NCI-H2196 (cell line): ENCODE results near the gene GALNT18.

Experiments
- DNase-seq: peaks from one replicate; lab custom pipeline; 2025; ENCODE audit not compliant: unreplicated experiment; lab: John Stamatoyannopoulos, UW

GALNT18 gene

GRCh38 chr11:11534981-11535380 is 86.8 kb downstream of the GALNT18 start:
- DNase-seq, result peak; percentile 59

GRCh38 chr11:11533751-11534150 is 88.1 kb downstream of the GALNT18 start:
- no peak for DNase-seq

DNA sequence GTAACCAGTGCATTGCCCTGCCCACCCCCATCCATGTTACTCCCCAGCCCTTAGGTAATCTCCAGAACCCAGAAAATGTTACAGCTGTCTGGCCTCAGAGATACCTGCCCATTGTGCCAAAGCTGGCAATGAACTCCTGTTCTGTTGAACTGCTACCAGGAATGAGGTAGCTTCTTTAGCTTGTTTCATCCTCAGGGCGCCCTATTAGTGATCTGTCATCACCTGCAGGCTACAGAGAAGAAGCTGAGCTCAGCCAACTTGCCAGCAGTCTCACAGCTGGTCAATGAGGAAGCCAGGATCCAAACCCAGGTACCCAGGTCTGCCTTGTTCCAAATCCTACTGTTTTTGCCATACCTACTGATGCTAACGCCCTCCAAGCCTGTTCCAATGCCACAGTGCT is 88.7 kb downstream of the GALNT18 start:
- no peak for DNase-seq

DNA sequence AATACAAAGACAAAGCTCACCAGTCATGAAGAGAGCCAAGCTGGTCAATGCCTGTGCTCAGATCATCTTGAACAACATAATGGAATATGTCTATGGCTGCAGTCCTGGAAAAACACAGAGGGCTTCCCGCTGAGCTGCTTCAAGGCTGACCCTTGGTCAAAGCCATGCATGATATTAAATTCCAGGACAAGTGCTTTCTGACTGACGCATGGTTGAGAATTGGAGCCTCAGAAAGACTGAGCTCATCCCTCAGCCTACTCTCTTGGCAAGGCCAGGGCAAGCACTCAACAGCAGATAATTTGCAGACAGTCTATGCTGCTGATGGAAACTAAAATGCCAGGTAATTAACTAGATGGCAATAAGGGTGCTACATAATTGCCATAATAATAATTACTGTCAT is 89.2 kb downstream of the GALNT18 start:
- DNase-seq, result peak; percentile 56

GRCh38 chr11:11531131-11531908 is 90.5 kb downstream of the GALNT18 start:
- DNase-seq, result peak; percentile 18

DNA sequence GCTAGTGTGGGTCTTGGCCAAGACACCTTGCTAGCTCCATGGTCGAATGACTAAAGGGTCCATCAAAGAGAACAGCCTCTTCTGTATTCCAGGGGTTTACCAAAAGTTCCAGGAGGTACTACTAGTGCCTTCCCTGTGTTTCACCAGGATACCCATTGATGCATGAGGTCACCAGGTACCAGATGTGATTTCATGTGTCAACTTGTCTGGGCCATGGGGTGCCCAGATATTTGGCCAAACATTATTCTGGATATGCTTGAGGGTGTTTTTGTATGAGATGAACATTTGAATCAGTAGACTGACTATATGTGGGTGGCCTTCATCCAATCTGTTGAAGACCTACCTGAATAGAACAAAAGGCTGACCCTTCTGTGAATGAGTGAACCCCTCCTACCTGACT is 92.8 kb downstream of the GALNT18 start:
- no peak for DNase-seq

DNA sequence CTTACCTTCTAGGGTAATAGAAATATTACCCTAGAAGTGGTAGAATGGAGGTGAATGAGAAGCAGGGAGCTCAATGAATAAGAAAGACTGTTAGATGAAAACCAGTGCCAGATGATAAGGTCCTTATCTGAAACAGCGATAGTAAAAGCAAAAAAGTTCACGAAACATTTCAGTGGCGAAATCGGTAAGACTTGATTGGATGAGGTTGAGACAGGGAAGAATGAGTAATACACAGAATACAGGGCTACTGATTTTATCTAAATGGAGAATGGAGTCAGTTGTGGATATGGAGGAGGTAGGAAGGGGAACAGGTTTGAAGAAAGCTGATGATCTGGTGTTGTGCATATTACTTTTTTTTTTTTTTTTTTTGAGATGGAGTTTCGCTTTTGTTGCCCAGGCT is 96.5 kb downstream of the GALNT18 start:
- DNase-seq, result no peak

DNA sequence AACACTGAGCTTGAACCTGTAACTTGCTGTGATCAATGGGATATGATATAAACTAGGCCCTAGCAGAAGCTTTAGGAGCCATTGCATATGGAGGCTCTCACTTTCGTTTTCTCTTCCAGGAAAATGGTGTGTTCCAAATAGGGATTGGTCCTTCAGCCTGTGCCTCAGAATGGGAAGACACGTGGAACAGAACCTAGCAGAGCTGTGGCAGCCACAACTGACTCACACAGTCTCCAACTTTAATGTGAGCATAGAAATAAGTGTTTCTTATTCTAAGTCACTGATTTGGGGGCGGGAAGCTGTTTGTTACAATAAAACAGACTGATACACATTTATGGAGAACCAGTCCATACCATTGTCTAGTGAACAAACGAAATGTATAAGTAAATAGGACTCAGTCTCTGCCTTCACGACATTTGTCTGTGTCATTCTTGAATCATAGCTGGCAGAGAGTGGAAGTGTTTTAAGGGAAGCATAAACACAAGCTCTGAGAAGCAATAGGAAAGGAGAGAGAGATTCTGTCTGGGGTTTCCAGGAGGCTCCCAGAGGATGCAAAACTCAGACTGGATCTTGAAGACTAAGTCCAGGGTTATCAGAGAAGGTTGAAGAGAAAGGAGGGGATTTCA is 97.3 kb downstream of the GALNT18 start:
- DNase-seq, result no peak

- DNase-seq, result no peak
These were observed 99.2 kb downstream of the GALNT18 start for GRCh38 chr11:11522591-11522990.

DNA sequence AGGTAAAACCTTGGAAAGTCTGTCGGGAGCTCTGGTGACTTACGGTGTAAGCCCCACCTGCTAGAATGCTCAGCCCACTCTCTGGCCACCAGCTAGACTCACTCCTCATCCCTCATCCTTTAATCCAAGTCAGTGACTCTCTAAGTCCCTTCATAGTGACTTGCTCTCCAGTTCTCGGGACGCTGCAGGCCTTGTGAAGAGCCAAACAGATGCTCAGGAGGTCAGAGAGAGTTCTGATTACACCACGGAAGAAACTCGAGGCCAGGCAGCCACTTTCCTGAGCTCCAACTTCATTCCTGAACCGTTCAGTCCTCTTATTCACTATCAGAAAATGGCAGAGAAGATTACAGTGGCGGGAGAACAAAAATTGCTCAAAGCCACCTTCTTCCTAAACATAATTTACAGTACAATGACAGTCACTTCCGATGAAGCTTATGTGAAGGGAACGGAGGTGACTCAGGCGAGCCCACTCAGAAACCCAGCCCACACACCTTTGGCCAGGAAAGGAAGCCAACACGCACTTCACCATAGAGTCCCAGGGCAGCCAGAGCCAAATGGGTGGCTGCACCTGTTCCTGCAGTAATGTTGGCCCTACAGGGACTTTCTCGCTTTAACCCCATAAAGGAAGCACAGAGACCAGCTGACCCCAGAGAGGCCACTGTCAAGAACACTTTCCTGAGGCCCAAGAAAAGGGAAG is 100.4 kb downstream of the GALNT18 start:
- no peak for DNase-seq

- DNase-seq, result no peak
These were observed 101.4 kb downstream of the GALNT18 start for GRCh38 chr11:11520231-11521015.

DNA sequence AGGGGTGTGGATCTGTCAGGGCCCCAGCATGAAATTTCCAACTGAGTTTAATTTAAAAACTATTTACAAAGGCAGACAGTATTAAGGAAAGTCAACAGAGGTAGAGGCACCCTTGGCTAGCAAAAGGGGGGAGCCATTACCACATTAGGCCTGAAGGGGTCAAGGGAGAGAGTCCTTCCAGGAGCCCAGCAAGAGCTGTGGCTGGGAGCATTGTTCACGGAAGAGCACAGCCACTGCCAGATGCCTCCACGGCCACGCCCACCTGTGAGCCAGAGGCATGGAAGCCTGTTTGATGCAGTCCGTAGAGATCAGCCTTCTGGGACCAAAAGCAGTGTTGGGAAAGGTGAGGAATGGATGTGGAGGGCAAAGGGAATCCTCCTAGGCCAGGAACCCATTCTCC is 102.6 kb downstream of the GALNT18 start:
- no peak for DNase-seq

- no peak for DNase-seq
These were observed 107.6 kb downstream of the GALNT18 start for GRCh38 chr11:11514246-11514645.

DNA sequence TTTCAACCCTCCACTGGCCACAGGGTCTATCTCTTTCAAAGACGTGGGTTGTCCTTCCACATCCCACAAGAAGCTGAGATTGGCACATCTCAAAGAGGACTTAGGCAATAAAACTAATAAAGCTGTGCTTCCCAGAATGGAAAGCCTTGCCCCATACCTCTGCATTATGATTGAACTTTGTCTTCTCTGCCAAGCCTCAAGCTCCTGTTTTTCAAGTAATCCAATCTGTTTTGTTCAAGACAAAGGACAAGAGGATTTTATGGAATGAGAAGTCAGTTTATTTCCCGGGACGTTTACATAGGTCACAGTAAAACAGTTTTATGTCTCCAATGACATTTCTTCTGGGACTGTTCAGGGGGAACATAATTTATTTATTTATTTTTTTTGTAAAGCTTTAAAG is 108.4 kb downstream of the GALNT18 start:
- no peak for DNase-seq

GRCh38 chr11:11512929-11513328 is 108.9 kb downstream of the GALNT18 start:
- DNase-seq, result no peak

- no peak for DNase-seq
These were observed 109.3 kb downstream of the GALNT18 start for GRCh38 chr11:11512502-11512901.

DNA sequence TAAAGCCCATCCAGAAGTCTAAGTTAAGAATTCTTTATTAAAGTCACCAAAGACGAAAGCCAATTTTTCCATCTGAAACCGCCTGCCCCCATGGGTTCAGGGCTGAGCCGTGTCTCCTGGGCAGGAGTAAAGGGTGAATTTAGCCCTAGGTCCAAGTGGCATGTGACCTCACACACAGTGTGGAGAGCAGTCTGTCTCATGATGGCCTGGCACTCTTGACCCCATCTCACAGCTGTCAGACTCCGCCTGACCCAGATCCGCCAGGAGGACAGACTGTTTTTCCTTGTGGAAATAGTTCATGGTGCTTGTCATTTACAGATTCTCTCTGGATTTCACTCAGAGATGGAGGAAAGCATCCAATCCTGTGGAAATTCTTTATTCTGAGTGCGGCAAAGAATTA is 109.7 kb downstream of the GALNT18 start:
- no peak for DNase-seq

DNA sequence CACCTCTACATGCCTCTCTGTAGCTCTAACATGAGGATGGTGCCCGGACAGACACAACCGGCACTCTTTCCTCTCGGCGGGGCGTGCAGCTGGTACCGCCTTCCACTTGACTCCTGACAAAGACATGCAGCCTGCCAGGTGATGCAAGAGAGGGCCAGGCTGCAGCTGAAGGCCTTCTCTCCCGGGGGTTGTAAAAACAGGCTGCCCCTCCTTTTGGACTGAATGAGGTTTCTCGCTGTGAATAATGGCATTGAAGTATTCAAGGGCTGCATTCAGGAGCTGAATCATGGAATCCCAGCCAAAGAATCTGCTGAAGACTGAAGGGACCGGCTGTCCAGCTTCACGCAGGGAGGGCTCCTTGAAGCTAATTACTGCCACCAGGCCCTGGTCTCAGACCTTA is 110.9 kb downstream of the GALNT18 start:
- peak; percentile 83 for DNase-seq

- no peak for DNase-seq
These were observed 116.1 kb downstream of the GALNT18 start for GRCh38 chr11:11505692-11506091.

- no peak for DNase-seq
These were observed 116.6 kb downstream of the GALNT18 start for GRCh38 chr11:11505190-11505589.

DNA sequence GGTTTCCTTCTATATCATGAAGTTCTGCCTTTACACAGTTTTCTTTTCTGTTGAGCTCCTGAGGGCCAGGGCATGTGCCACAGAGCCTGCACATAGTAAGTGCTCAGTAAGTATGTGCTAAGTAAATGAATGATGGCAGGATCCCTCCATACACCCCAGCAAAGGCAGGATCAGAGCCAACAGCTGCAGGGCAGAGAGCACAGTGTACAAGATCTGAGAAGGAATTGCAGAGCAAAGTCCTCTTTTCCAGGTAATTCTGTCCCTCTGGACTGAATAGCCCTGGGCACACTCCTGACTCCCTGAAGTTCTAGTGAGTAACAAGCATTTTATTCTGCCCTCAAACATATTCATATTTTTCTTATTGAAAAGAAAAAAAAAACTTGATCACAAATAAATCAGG is 117.7 kb downstream of the GALNT18 start:
- no peak for DNase-seq
